ENCODE measurements around the gene MYO1E. TPM values are rescaled to one million over a fixed set of nuclear protein-coding genes. Genes with fewer than 3 reads are reported as not detected.

Gene MYO1E
- total and polyA plus RNA-seq, 2 of the 8 experiments (the other 6 are each of a cell fraction or from before 2014, with no cell fraction given), result 19.6 to 142 TPM

DNA sequence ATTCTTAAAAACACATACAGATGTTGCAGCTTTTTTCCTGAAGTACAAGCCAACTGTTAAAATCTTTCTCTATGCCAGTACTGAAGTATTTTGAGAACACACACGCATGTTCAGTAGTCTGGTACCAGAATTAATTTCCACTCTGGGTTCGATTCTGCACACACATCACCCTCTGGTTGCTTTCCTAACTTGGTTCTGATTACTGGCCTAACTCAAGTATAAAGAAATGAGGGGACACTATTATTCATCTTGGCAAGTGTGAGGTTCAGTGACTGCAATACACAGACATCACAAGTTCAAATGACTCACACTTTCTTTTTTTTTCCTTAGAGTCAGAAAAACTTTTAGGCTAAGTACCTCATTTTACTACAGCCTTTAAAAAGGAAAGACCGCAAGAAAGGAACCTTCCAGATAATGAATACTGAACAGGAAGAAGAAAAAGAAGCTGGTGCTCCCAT, 203.4 kb downstream of the MYO1E start:
- CTCF ChIA-PET (ENCODE audit: partially characterized antibody), result interaction anchor here (0.9 to 4.1 kb wide), 7 partner anchors 7 to 429 kb away, joined by 3 to 24 read pairs (median 3); no protein-coding TSS in a partner anchor
- POLR2A ChIA-PET (ENCODE audit: partially characterized antibody), result no interaction called here
- H3K4me2 ChIP-seq (ENCODE audit: insufficient read depth in 1 of 2, low read depth in 2 of 2, low read length in 2 of 2), result no peak overlapping the region

More for the DNA sequence above, 203.4 kb downstream of the MYO1E start:
- TF ChIP-seq SP2 (IDR thresholded peaks at IDR 0.05; ENCODE audit: low read length), result no peak
- TF ChIP-seq ATF2 (IDR thresholded peaks at IDR 0.05; ENCODE audit: low read length), result no peak
- no peak for TF ChIP-seq KDM4A (IDR thresholded peaks at IDR 0.05; ENCODE audit: low read depth, low read length, severe bottlenecking)
- no peak for TF ChIP-seq CBX8 (IDR thresholded peaks at IDR 0.05; ENCODE audit: borderline replicate concordance, low read depth, low read length)
- TF ChIP-seq SUZ12 (IDR thresholded peaks at IDR 0.05; ENCODE audit: low read length), result no peak
- no peak for TF ChIP-seq JUND (IDR thresholded peaks at IDR 0.05; ENCODE audit: low read length)
- Histone ChIP-seq H2AFZ (ENCODE audit: low read length) (no peak overlapping the region), H2AK5ac (ENCODE audit: low read depth, low read length) (no peak overlapping the region), H3K36me3 (ENCODE audit: control insufficient read depth in 2 of 4, insufficient read depth in 4 of 4, low read length in 3 of 4) (peaks cover 2 to 38% (median 8%) of the 10 kb centered on the region in 4 experiments; a peak in 6 of 8 replicates), H3K79me2 (ENCODE audit: control insufficient read depth in 1 of 2, insufficient read depth in 2 of 2, low read length in 2 of 2) (no peaks in the 10 kb centered on the region), H2BK15ac (ENCODE audit: low read length) (no peak overlapping the region), H3K9ac (replicated peaks in 1 of 4; ENCODE audit: extremely low read depth in 1 of 4, low read depth in 3 of 4, low read length in 3 of 4) (no peak overlapping the region), H2BK12ac (ENCODE audit: low read depth, low read length) (no peak overlapping the region), H3K56ac (replicated peaks; ENCODE audit: insufficient read length, low read depth, low read length) (no peak overlapping the region), H4K91ac (replicated peaks; ENCODE audit: insufficient read length, low read length) (no peak overlapping the region), H3K27me3 (replicated peaks in 1 of 4; ENCODE audit: control insufficient read depth in 3 of 4, extremely low read depth in 1 of 4, insufficient read depth in 3 of 4, low read length in 3 of 4) (no peaks in the 10 kb centered on the region), H4K8ac (ENCODE audit: extremely low read depth, insufficient read depth, low read length) (no peak overlapping the region), H3K14ac (ENCODE audit: insufficient read length) (no peak overlapping the region), H3K4me1 (replicated peaks in 1 of 4; ENCODE audit: control insufficient read depth in 3 of 4, insufficient read depth in 4 of 4, low read length in 3 of 4) (no peaks in the 10 kb centered on the region), H2BK20ac (ENCODE audit: low read length) (no peak overlapping the region), H3K4me3 (ENCODE audit: extremely low read depth in 1 of 4, insufficient read depth in 2 of 4, low read depth in 3 of 4, low read length in 4 of 4) (no peak overlapping the region), H4K20me1 (replicated peaks in 1 of 2; ENCODE audit: control insufficient read depth in 1 of 2, insufficient read depth in 2 of 2, low read length in 2 of 2) (no peaks in the 10 kb centered on the region), H2BK5ac (ENCODE audit: low read depth, low read length) (no peak overlapping the region), H3K27ac (ENCODE audit: low read depth, low read length) (no peak overlapping the region), H4K5ac (ENCODE audit: insufficient read length, low read depth, low read length) (no peak overlapping the region), H3K23ac (ENCODE audit: insufficient read length) (no peak overlapping the region), H3K23me2 (ENCODE audit: low read depth, low read length) (no peaks in the 10 kb centered on the region), H2BK120ac (replicated peaks; ENCODE audit: low read depth, low read length) (no peak overlapping the region), H3K9me3 (ENCODE audit: insufficient read depth in 2 of 2, low read depth in 1 of 2, low read length in 1 of 2) (no peaks in the 10 kb centered on the region), H3K79me1 (ENCODE audit: low read depth, low read length) (no peaks in the 10 kb centered on the region), H3K4ac (replicated peaks; ENCODE audit: insufficient read length, low read depth, low read length) (no peak overlapping the region), H3K18ac (ENCODE audit: extremely low read depth, low read length) (no peak overlapping the region)
- WGBS, 2 experiments (ENCODE audit: extremely low coverage in 1 of 2, insufficient coverage in 1 of 2, insufficient read length in 1 of 2, insufficient replicate concordance in 2 of 2, low coverage in 1 of 2, low lambda C conversion rate in 2 of 2, missing lambda C conversion rate in 1 of 2), result 89% methylated on average over 3 of the region's 3 CpGs; no CpG with 5 or more reads in 1 of the 2 experiments
- FAIRE-seq, result no peak
- no peak for DNase-seq (ENCODE audit: low read depth in 1 of 2, low spot score in 2 of 2)
